GM18517 (cell line): ENCODE data around the gene STMND1.

ENCODE experiments used
- ATAC-seq: cut with Tn5 transposase; IDR thresholded peaks from one replicate; pipeline ENCODE4 v1.9.1; 2021; ENCODE audit warnings: mild to moderate bottlenecking, moderate library complexity; ENCODE audit not compliant: unreplicated experiment

Gene STMND1

GRCh38 chr6:17157617-17158016 is 55.8 kb downstream of the STMND1 start:
- ATAC-seq: no peak

DNA sequence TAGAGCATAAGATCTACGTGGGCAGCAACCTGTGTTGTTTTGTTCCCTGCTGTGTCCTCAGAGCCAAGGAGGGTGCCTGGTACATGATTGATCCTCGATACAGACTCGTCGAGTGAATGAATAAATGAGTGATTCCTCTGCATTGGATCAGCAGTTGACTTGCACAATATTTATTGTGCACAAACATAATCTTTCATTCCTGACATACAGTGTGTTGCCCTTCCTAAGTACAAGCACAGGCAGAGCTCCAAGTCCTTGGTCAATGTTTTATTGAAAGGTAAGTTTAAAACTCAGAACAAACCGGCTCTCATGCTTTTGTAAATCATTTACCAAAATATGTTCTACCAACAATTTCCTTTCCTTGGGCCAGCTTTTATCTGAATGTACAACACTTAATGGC is 57.4 kb downstream of the STMND1 start:
- ATAC-seq: no peak

DNA sequence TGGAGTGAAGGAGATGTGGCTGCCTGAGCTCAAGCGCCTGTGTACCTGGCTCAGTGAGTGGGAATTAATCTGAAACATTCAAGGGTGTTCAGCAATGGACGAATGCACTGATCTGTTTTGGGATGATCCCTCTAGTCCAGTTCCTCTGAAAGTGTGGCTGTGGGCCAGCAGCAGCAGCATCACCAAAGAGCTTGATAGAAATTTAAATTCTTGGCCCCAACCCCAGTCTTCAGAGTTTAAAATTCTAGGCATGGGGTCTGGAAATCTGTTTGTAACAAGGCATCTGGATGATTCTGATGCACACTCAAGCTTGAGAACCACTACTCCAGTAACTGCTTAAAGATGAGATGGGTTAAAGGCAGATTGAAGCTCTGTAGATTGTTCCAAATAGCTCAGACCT is 59.2 kb downstream of the STMND1 start:
- no peak for ATAC-seq

- no peak for ATAC-seq
Observed at GRCh38 chr6:17165383-17165782, 63.5 kb downstream of the STMND1 start.

DNA sequence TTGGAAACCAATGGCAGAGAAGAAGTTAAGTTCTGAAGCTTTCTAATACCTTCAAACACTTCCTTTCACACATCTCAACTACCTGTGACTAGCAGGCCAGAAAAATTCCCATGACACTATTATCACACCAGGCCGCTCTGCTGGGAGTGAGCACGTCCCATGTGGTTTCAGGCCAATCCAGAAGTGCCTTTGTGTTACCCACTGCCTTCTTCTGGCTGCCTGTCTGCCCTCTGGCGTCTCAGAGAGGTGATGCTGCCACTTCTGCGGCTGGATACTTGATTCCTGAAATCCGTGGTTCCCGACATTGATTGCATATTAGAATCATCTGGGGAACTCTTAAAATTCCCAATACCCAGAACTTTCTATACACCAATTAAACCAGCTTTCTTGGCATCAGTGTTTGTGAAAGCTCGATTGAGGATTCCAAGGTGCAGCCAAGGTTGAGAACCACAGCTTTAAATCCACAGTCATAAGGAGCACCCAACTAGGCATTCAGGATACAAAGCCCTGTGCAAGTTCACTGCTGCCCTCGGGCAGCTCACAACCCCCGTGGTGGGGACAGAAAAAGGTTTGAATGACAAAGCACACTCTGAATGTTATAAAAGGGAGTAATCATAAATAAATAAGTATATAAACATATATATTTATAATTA is 65.6 kb downstream of the STMND1 start:
- no peak for ATAC-seq

- ATAC-seq: no peak
Observed at GRCh38 chr6:17169291-17169690, 67.4 kb downstream of the STMND1 start.

- no peak for ATAC-seq
Observed at GRCh38 chr6:17169711-17170110, 67.9 kb downstream of the STMND1 start.

DNA sequence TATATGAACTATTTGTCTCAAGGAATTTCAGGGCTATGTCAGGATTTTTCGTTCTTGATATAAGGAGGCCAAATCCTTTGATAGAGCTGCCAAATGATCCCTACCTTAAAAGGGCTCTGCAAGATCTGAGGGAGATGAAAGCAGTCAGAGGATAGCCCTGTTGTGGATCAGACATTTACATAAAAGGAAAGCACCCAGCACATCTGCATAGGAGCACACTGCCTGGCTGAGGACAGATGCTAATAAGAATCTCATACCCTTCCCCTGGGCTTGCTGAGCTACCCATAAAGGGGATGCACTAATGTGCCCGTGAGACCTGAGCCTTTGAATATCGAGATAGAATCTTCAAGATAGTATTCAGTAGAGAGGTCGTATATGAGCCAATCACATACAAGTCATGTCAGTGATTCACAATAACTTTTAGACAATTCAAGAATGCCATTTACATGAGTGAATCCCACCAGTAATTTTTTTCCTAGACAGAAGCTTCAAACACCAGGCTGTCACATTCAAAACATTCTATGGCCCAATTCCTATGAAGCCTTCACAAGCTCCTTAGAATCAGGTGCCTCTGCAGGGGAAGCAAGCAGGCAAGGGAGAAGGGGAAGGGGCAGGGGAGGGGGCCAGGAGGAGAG is 71.1 kb downstream of the STMND1 start:
- ATAC-seq: no peak

- ATAC-seq: no peak
Observed at GRCh38 chr6:17178326-17178725, 76.5 kb downstream of the STMND1 start.

DNA sequence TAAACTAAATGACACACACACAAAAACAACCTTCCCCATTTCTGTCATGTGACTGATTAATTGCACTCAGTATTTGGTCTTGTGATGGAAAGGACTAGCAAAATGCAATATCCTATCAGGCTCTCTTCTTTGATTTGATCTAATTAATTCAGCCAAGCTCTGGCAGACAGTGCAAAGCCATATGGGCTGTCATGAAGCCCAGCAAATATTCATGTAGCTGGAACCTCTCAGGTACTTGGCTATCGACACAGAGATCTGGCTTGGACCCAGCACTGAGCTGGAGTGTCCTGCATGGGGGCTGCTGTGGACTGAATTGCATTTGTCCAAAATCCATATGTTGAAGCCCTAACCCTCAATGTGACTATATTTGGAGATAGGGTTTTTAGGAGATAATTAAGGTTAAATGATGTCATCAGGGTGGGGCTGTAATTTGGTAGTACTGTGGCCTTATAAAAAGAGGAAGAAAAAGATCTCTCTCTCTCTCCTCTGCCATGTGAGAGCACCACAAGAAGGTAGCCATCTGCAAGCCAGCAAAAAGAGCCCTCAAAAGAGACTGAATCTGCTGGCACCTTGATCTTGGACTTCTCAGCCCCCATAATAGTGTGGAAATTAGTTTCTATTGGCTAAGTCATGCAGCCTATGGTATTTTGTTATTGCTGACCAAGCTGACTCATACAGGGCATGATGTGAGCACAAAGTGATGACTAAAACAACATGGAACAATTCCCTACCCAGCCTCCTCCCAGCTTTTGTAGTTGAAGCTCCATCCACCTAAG is 77.1 kb downstream of the STMND1 start:
- no peak for ATAC-seq

DNA sequence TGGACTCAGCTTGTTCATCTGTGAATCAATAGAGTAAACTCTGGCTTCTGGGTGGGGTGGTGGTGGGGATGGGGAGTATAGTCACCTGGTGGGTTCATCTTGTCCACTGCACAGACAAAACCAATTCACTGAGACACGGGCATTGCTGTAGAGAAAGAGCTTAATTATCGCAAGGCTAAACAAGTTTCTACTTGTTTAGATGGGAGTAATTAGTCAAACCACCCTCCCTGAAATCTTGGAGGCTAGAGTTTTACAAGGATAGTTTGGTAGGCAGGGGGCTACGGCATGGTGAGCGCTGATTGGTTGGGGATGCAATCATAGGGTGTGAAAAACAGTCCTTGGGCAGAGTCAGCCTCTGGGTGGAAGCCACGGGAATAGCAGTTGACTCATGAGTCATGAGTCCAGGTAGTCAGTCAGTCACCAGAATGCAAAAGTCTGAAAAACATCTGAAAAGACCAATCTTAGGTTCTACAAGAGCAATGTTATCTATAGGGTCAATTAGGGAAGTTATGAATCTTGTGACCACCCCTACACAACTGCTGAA is 77.8 kb downstream of the STMND1 start:
- no peak for ATAC-seq
